HepG2 (cell line): ENCODE measurements around the gene MTFR1L. TPM values are rescaled to one million over a fixed set of nuclear protein-coding genes. Genes with fewer than 3 reads are reported as not detected.

ENCODE experiments used
- CREB3 ChIP-seq: sonication (generic); formaldehyde crosslinking; IDR thresholded peaks from 2 replicates; pipeline ENCODE4 v1.5.0; 2020; ENCODE audit warnings: missing genetic modification reagents
- DBP ChIP-seq: sonication (generic); formaldehyde crosslinking; IDR thresholded peaks from 2 replicates; pipeline ENCODE4 v1.4.0; 2020; ENCODE audit warnings: missing genetic modification reagents; ENCODE audit errors: not compliant biosample characterization
- ELF3 ChIP-seq: IDR thresholded peaks from 2 replicates; pipeline ENCODE4 v1.6.1; 2016; ENCODE audit warnings: missing genetic modification reagents, missing compliant biosample characterization
- GABPB1 ChIP-seq: IDR thresholded peaks from 2 replicates; pipeline ENCODE4 v1.6.1; 2016; ENCODE audit warnings: mild to moderate bottlenecking, missing genetic modification reagents, moderate library complexity, missing compliant biosample characterization
- GATAD2A ChIP-seq: IDR thresholded peaks from 2 replicates; pipeline ENCODE4 v1.6.1; 2016
- HOXA5 ChIP-seq: sonication (generic); formaldehyde crosslinking; IDR thresholded peaks from 2 replicates; pipeline ENCODE4 v1.4.0; 2020; ENCODE audit warnings: missing genetic modification reagents
- KLF9 ChIP-seq: IDR thresholded peaks from 2 replicates; pipeline ENCODE4 v1.6.1; 2016; ENCODE audit warnings: low read depth
- MEIS2 ChIP-seq: sonication (generic); formaldehyde crosslinking; IDR thresholded peaks from 2 replicates; pipeline ENCODE4 v1.9.0; 2021; ENCODE audit warnings: mild to moderate bottlenecking, missing genetic modification reagents
- MNT ChIP-seq: fragments of 450-650 bp; IDR thresholded peaks from 2 replicates; pipeline ENCODE4 v1.6.1; 2016
- ONECUT2 ChIP-seq: sonication (generic); formaldehyde crosslinking; IDR thresholded peaks from 2 replicates; pipeline ENCODE4 v1.4.0; 2020; ENCODE audit warnings: missing genetic modification reagents
- RBM22 ChIP-seq: fragments of 200-400 bp; formaldehyde crosslinking; optimal IDR thresholded peaks from 2 replicates; pipeline ENCODE3; 2017; ENCODE audit warnings: mild to moderate bottlenecking, low read length, moderate library complexity
- REL ChIP-seq: sonication (generic); formaldehyde crosslinking; conservative IDR thresholded peaks from 2 replicates; pipeline ENCODE4 v1.8.0; 2022; ENCODE audit warnings: mild to moderate bottlenecking, missing genetic modification reagents, moderate library complexity
- SMAD1 ChIP-seq: sonication (generic); formaldehyde crosslinking; IDR thresholded peaks from 2 replicates; pipeline ENCODE4 v1.4.0; 2020; ENCODE audit warnings: missing genetic modification reagents, low read depth, mild to moderate bottlenecking, borderline replicate concordance
- TCF7L2 ChIP-seq: IDR thresholded peaks from 2 replicates; pipeline ENCODE4 v1.6.1; 2011; ENCODE audit warnings: mild to moderate bottlenecking, low read depth, low read length, moderate library complexity
- TIGD3 ChIP-seq: sonication (generic); formaldehyde crosslinking; IDR thresholded peaks from 2 replicates; pipeline ENCODE4 v1.5.1; 2020; ENCODE audit warnings: mild to moderate bottlenecking, missing genetic modification reagents, borderline replicate concordance
- ZBTB38 ChIP-seq: sonication (generic); formaldehyde crosslinking; IDR thresholded peaks from 2 replicates; pipeline ENCODE4 v1.5.1; 2020; ENCODE audit warnings: mild to moderate bottlenecking, missing genetic modification reagents
- ZC3H13 ChIP-seq: sonication (generic); formaldehyde crosslinking; IDR thresholded peaks from 2 replicates; pipeline ENCODE4 v1.8.1; 2023; ENCODE audit warnings: mild to moderate bottlenecking, missing genetic modification reagents, moderate library complexity
- ZFX ChIP-seq: sonication (generic); formaldehyde crosslinking; IDR thresholded peaks from 2 replicates; pipeline ENCODE4 v1.4.0; 2020; ENCODE audit warnings: mild to moderate bottlenecking, low read depth, missing genetic modification reagents, moderate library complexity
- ZKSCAN1 ChIP-seq: fragments of 150-350 bp; IDR thresholded peaks from 2 replicates; pipeline ENCODE4 v1.6.1; 2014; ENCODE audit warnings: low read length
- ZNF414 ChIP-seq: sonication (generic); formaldehyde crosslinking; IDR thresholded peaks from 2 replicates; pipeline ENCODE4 v1.5.0; 2020; ENCODE audit warnings: missing genetic modification reagents
- ZNF446 ChIP-seq: sonication (generic); formaldehyde crosslinking; IDR thresholded peaks from 2 replicates; pipeline ENCODE4 v1.5.0; 2020; ENCODE audit warnings: mild to moderate bottlenecking, missing genetic modification reagents
- ZNF598 ChIP-seq: sonication (generic); formaldehyde crosslinking; IDR thresholded peaks from 2 replicates; pipeline ENCODE4 v1.5.1; 2020; ENCODE audit warnings: mild to moderate bottlenecking, missing genetic modification reagents, borderline replicate concordance
- ZNF674 ChIP-seq: sonication (generic); formaldehyde crosslinking; IDR thresholded peaks from 2 replicates; pipeline ENCODE4 v1.5.0; 2020; ENCODE audit warnings: low read depth, mild to moderate bottlenecking, missing genetic modification reagents
- ZNF841 ChIP-seq: sonication (generic); formaldehyde crosslinking; IDR thresholded peaks from 2 replicates; pipeline ENCODE4 v1.8.1; 2023; ENCODE audit warnings: missing genetic modification reagents, borderline replicate concordance
- ZSCAN20 ChIP-seq: sonication (generic); formaldehyde crosslinking; IDR thresholded peaks from 2 replicates; pipeline ENCODE4 v1.4.0; 2020; ENCODE audit warnings: missing genetic modification reagents, mild to moderate bottlenecking, borderline replicate concordance
- polyA plus RNA-seq, 8 experiments: library from polyadenylated mRNA; depleted of rRNA in 3 of 8; stranded (reverse) in 7 of 8; unstranded in 1 of 8; fragments of >200 nt; fragmentation: Illumina TruSeq in 4 of 8; extraction: Trizol in 4 of 8; gene quantifications; 2 replicates each; pipeline versions ENCODE4 v1.2.1 to v1.2.3, GENCODE V29; 2011 to 2016; ENCODE audit warnings: low read depth in 4 of 8, missing spikeins in 1 of 8, mixed read lengths in 1 of 8; ENCODE audit not compliant: insufficient read depth in 1 of 8
- total RNA-seq, 5 experiments: library from RNA; depleted of rRNA; stranded (reverse); fragments of >200 nt; fragmentation: Illumina TruSeq; extraction: Trizol; gene quantifications; 2 replicates each; pipeline ENCODE4 v1.2.3, GENCODE V29; 2016; ENCODE audit warnings: low read depth in 1 of 5

Gene MTFR1L
- total and polyA plus RNA-seq, 2 of the 13 experiments (the other 11 are each of a cell fraction or from before 2014, with no cell fraction given), result 38.0 to 55.7 TPM

- TF ChIP-seq ZBTB38 (CRISPR knock-in tag) (peak; percentile 42; the same call in 1 of the 2 replicates), ZKSCAN1 (no peak), ZNF674 (CRISPR knock-in tag) (no peak), ZNF414 (no peak), MEIS2 (no peak), ZSCAN20 (CRISPR knock-in tag) (0 out of 2 replicates have a peak, but pooled peaks have one; percentile 74), ZFX (CRISPR knock-in tag) (peak; percentile 95), REL (CRISPR knock-in tag) (peak; percentile 85), HOXA5 (CRISPR knock-in tag) (peak; percentile 78; the same call in 1 of the 2 replicates), TCF7L2 (no peak), GABPB1 (peak; percentile 76), ZNF841 (CRISPR knock-in tag) (peak; percentile 79; the same call in 1 of the 2 replicates), MNT (no peak; the same call in 1 of the 2 replicates), ZC3H13 (CRISPR knock-in tag) (peak; percentile 95), ZNF446 (CRISPR knock-in tag) (no peak), TIGD3 (no peak), DBP (CRISPR knock-in tag) (peak; percentile 40), CREB3 (CRISPR knock-in tag) (peak; percentile 64; the same call in 1 of the 2 replicates), SMAD1 (CRISPR knock-in tag) (no peak), ZNF598 (CRISPR knock-in tag) (0 out of 2 replicates have a peak, but pooled peaks have one; percentile 68), GATAD2A (CRISPR knock-in tag) (peak; percentile 77), ELF3 (CRISPR knock-in tag) (peak; percentile 83), RBM22 (no peak), KLF9 (CRISPR knock-in tag) (peak; percentile 72), ONECUT2 (CRISPR knock-in tag) (0 out of 2 replicates have a peak, but pooled peaks have one; percentile 29)
Measured at GRCh38 chr1:25858906-25859789, 39.4 kb downstream of the MTFR1L start, which contains the start of gene AUNIP (continued).
